HG02943 (cell line): ENCODE results near the gene NFYC.

Source experiments
- ATAC-seq: cut with Tn5 transposase; IDR thresholded peaks from one replicate; pipeline ENCODE4 v1.9.1; 2021; ENCODE audit warnings: mild to moderate bottlenecking, low read depth, moderate library complexity; ENCODE audit not compliant: unreplicated experiment

The NFYC gene

DNA sequence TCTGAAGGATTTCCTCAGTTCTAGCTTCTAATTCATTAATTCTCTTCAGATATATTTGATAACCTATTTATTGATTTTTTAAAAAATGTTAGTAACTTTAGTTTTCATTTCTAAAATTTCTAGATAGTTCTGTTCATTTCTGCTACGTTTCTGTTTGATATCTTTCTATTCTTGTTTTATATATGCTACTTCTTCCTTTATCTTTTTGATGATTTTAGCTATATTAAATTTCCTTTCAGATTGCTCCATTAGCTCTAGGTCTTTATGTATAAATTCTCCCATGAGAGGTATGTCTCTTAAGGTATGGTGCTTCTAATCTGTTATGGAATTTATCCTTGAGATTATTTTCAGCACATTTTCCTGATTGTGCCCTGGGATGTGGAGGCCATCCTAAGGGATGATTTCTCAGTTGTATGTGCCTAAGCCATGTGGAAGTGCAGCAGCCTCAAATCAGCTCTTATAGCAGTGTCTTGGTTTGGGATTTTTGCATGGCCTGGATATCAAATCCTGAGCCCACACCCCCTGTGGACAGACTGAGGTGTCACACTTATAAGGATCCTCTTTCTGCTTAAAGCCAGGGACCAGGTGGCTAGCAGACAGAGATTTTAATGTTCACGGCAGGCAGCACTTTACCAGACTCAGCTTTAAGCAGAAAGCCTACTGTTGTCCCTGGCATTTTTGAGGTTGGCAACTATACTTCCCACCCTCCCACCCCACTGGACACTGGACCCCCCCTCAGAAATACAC is 85.9 kb downstream of the NFYC start:
- ATAC-seq: no peak

DNA sequence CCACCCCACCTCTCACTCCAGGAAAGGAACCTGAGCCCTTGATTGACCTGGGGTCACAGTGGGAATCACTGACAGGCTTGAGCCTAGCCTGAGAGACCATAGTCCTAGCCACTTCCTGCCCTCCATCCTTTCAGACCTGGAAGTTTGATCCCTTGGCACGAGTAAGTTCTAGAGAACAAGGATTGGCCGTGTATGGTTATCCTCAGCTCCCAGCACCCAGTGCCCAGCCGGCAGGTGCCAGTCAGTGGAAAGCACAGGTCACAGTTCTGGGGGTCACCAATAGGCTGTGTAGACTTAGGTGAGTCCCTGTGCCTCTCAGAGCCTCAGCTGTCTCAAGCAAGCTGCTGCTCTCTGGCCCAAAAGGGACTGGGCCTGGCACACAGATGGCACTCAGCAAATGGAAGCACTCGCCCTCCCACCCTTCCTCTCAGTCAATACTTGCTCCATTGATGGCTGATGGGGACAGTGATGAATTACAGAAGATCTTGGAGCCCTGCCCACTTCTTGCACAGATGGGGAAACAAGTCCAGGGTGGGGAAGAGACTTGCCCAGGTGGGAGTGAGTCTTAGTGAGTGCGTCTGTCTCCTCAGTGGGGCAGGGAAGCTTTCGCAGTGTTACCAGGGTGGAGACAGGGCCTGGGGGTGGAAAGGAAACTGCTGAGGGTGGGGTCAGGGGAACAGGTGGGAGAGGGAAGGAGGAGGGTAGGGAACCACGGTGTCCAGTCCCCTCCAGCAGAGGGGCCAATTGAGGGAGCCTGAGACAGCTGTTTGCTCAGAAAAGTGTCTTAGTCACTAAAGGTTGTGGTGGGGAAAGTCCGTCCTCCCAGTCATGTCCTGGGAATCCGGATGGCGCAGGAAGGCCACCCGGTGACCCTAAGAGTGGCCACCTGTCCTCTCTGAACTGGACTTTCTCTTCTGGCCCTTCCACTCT is 89.4 kb downstream of the NFYC start:
- no peak for ATAC-seq

DNA sequence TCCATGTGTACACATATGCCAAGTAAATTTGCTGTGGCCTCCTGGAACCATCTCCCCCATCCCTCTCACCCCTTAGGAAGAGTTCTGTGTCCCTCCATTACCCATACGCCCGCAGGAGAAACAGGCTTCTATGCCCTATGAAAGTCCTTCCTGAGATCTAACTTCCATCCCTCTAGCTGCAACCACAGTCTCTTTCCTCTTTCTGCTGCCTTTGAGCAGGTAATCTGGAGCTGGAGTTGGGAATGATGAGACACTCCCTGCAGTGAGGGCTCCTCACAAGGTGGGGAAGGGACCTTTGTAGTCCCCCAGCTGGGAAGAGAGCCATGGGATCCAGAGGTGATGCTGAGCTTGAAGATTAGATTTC is 90.1 kb downstream of the NFYC start:
- no peak for ATAC-seq

DNA sequence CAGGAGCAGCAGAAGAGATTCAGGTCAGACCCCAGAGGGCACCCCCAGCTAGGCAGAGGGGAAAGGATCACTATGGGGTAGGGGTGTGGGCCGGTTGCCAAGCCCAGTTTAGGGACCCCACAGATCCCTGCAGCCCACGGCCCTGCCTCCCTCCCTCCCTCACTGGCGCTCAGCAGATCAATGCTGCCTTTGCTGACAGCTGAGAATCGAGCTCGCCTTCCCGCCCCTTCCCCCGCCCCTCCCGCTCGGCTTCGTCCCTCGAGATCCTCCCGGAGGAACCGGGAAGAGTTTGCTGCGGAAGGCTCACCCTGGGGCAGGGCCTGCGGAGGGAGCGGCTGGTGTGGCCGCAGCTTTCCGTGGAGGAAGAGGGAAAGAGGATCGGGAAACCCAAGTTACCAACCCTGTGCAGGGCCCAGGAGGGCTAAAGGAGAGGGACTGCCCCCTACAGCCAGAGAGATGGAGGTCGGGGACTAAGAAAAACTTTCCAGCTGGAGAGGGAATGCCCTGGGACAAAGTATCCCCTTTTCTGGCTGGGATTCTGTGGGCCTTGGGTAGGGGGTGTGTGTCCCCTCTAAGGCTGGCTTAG is 91.0 kb downstream of the NFYC start:
- ATAC-seq: no peak

DNA sequence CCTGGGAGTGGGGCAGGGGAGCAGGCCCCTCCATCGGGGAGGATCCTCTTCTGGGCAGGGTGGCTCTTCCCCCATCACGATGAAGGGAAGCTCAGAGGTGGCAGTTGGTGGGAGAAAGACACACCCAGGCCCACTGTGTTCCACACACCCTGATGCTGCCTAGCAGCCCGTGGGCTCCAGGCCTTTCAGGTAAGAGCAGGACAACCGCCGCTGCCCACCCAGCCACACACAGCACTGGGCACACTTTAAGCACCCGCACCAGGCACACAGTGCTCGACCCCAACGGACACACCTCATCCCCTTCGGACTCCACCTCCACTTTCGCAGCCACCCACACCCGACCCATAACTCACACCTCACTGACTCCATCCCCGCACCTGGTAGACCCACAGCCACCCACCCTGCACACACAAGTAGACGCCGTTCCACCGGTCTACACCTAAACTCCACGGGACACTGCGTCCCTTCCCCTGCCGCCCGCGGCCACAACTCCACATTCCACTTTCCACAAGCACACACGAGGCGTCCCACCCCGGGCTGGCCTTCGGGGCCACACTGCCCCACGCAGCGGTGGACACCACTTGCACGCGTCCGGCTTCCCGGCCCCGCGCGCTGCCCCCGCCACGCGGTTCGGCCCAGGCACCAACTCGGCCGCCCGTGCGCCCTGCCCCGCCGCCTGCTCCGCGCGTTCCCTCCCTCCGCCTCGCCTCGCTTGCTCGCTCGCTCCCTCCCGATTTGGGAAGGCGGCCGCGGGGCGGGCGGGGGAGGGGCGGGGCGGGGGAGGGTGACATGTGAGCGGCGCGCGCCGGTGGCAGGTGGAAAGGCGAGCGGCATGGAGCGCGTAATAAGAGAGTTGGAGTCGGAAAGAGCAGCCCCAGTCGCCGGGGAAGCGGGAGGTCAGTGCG is 91.7 kb downstream of the NFYC start, which contains the start of gene KCNQ4:
KCNQ4 (plus strand) TSS at position 787 of the 905 bp plus-strand sequence. CDS start 307 bp downstream, outside the sequence.
- no peak for ATAC-seq

GRCh38 chr1:40784141-40784770 is 92.8 kb downstream of the NFYC start:
- ATAC-seq: no peak

- ATAC-seq: no peak
These were observed 93.3 kb downstream of the NFYC start for GRCh38 chr1:40784771-40785151.

DNA sequence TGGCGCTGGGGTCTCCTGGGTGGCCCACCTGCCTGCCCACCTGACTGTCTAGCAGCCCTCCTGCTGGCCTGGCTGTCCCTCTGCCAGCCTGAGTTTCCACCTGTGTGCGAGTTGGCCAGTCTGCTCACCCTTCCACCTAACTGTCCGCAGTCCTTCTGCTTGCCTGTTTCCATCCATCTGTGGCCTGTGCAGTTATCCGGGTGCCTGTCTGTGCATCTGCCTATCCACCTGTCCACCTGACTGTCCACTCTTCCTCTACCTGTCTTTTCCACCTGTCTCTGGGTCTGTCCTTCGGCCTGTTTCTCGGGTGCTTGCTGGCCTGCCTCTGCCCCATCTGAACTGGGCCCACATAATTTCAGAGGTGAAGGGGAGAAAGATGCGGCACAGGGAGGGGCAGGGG is 93.9 kb downstream of the NFYC start:
- ATAC-seq: no peak

- no peak for ATAC-seq
These were observed 94.9 kb downstream of the NFYC start for GRCh38 chr1:40786171-40786994.

GRCh38 chr1:40786995-40787705 is 95.6 kb downstream of the NFYC start:
- ATAC-seq: no peak

GRCh38 chr1:40787737-40788560 is 96.4 kb downstream of the NFYC start:
- ATAC-seq: no peak

DNA sequence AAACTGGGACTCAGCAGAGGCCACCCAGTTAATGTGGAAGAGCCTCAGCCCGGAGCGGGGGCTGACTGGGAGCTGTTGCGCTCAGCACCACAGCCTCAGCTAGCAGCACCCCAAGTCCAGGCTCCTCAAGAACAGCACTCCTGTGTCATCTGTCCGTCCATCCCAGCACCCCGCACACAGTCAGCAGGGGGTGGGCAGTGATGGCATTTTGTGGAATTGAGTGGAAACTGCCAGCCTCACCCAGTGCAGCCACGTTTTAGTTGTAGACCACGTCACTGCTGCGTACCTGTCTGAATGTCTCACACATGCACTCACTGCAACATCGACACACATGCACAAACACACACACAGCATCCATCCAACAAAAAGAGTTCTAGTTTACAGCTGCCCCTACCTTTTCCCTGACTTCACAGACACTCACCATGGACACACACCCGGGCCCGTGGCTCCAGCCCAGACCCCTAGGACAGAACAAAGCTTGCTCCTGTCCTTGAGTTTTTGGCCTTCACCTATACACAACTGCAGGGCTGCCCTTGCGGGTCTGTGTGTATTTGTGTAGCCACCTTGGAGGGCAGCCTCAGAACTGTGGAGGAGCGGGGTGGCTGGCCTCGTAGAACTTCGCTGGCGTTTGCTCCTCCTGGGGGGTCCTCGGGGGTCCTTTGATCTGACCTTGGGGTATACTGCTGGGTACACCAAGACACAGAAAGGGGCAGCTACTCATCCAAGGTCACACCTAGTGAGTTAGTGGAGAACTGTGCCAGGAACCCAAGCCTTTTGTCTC is 97.2 kb downstream of the NFYC start:
- ATAC-seq: no peak

DNA sequence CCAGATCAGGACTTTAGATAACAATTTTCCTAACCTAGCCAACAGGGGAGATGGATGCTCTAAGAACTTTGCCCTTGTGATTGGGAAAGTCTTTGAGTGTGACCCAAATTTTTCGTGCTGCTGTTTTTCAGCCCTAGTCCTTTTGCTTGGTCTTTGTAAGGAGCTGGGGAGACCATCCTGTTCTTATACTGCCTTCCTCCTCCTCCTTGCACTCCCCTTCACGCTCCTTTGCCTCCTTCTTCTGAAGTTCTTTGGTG is 97.8 kb downstream of the NFYC start:
- ATAC-seq: no peak

GRCh38 chr1:40789661-40790430 is 98.3 kb downstream of the NFYC start:
- ATAC-seq: no peak

DNA sequence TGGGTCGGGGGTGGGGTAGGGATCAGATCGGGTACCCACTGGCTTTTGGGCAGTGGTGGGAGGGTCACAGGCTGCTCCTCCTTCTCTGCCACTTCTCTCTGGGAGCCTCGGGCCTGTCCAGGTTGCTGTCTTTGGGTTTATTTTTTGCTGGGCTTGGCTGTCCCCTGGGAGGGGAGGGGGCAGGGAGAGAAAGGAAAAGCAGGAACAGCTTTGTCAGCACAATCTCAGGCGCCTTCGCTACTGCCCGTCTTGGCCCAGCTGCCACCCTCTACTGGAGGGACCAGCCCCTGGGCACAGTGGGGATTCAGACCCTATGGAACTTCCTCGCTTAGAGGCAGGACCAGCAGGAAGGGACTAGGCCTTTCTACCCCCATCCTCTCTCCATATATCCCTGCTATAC is 100.5 kb downstream of the NFYC start:
- no peak for ATAC-seq

GRCh38 chr1:40793617-40794016 is 102.1 kb downstream of the NFYC start:
- ATAC-seq: no peak
